ENCODE results near the gene MRRF.

The MRRF gene, protein sequence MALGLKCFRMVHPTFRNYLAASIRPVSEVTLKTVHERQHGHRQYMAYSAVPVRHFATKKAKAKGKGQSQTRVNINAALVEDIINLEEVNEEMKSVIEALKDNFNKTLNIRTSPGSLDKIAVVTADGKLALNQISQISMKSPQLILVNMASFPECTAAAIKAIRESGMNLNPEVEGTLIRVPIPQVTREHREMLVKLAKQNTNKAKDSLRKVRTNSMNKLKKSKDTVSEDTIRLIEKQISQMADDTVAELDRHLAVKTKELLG

DNA sequence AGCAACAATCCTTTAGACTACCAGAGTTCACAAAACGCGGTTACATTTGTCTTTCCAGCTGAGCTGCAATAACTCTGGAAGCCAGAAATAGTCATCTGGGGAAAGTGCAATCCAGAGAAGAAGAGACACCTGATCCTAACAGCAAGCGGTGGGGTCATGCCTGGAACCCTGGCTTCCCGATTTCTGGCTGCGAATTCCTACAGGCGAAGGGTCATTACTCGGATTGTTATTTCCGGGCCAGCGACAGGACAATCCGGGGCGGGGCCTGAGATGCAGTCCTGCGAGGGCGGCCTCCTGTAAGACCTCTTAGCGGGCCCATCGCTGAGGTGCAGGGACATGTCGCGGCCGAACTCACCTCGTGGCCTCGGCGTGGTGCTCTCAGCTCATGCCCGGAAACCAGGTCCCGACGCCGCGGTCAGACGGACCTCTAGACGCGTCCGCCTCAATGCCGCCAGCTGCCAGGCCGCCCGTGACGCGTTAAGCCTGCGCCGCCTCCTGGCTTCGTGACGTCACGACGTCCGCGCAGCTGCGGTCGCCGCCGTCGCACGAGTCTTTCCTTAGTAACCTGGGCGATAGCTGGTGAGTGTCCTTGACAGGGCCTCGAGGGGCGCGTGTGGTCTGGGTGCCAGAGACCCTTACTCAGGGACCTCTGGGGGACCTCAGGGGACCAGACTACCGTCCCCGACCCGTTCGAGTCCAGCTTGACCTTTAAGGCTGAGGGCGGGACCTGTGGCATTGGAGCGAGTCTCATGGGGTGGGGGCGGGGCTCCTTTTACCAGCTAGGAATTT, at the start of gene MRRF, which contains the start of gene RBM18:
Gene MRRF (plus strand): TSS at position 523 of the 789 bp plus-strand sequence. CDS start 6,010 bp downstream, outside the sequence.
Gene RBM18 (minus strand): TSS at position 481 of the 789 bp plus-strand sequence. CDS start 3,348 bp downstream, outside the sequence.
- DNase-seq = peak; percentile 93

DNA sequence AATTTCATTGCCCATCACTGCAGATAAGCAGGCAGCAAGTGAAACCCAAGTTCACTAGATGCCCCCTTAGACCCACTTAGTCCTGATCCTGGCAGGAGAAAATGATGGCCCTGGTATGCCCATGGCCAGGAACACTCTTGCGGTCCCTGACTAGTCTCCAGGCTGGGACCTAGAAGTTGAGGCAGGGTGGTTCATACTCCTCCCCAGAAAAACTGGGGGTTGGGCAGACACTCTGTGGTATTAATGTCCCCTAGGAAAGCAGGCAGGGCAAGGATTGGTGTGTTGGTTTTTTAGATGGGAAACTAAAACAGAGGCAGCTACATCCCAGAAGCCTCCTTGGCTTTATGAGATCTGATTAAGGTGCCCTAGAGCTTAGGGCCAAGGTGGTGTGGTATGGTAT, 49.0 kb upstream of the MRRF start:
- DNase-seq = no peak

DNA sequence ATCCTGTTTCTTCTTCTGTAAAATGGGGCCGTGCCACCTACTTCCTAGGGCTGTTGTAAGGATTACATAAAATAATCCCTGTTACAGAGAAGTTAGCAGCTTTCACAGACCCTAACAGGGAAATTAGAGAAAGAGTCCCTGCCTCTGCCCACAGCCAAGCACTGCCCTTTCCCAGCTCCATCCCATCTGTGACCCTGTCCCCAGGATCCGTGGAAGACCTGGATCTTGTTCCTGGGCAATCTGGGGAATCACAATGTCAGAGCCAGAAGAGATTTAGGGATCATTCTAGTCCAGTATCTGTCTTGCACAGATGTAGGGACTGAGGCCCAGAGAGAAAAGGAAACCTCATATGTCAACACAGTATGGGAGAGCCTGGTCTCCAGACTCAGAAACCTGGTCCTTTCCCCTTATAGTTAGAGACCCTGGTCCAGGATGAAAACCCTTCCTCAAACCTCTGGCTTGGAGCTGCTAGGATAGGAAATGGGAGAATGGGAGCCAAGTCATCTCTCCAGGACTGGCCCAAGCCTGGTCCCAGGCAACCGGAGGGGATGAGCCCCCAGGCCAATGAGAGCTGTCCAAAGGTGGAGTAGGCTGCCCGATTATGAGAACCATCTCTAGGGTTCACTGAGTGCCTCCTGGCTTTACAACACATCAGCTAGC, 48.4 kb upstream of the MRRF start:
- no peak for DNase-seq

DNA sequence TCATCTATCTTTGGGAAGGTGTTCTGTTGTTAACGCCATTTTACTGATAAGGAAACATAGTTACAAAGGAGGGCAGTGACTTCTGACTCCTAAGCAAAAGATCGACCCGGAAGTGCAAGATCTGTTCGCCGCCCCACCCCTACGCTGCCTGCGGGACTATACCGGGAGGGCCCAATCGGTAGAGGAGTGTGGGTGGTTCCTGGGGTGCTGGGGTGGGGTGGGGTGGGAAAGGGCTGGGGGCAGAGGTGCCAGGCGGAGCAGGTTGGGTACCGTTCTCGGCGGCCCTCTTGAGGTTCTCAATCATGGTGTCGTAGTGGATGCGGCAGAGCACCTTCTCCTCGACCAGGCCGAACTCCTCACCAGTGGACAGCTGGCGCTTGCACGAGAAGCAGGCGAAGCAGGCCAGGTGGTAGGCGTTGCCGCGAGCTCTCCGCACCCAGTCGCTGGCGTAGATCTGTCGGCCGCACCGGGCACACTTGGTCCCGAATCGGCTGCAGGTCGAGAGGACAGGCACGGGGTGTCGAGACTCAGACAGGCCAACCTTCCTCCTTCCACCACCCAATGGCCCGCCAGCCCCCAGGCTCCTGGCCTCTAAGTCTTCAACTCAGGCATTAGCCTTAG, 47.8 kb upstream of the MRRF start:
- no peak for DNase-seq

DNA sequence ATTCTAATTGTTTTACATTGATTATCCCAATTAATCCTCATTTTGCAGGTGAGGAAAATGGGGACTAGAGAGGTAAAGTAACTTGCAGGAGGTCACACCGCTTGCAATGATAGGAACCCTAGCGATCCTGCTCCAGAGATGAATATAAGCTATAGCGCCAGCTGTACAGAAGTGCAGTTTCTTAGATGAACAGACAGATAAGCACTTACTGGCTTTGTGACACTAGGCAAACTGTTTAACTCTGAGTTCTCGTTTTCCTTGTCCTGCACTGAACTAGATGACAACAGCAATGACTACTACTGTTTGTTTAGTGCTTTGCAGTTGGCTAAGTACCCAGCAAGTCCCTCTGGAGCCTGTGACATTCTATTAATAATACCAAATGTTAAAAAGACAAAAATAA, 47.0 kb upstream of the MRRF start:
- no peak for DNase-seq

DNA sequence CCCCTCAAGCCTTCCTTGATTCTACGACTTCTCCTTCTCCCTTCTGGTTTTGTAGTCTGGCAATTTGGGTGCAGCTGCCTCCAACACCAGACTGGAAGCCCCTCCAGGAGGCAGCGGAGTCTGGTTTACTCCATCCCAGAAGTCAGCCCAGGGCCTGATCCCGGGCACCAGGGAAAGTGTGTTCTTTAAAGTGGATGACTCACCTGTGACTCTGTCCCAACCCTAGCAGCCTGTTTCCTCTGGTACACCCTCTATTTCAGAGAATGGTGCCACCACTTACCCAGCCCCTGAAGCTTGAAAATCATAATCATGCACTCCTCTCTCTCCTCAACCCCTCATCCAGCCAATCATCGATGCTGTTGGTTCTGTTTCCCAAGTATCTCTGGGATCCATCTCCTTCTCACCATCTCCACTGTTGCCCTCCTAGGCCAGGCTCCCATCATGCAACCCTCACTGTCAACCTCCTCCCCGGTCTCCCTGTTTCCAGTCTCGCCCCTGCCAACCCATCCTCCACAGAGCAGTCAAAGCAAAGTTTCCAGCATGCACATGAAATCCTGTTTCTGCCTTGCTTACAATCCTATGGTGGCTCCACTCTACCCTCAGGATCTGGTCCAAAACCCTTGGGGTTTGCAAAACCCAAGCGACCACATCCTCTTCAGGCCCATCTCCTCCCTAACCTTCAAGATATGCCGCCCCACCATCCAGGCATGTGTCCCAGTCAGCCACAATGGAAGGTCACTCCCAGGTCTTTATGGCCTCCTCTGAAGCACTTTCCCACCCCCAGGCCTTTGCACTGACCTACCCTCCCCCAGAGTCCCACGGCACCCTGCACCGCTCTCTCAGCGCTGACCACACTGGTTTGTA, 46.4 kb upstream of the MRRF start:
- DNase-seq = no peak

DNA sequence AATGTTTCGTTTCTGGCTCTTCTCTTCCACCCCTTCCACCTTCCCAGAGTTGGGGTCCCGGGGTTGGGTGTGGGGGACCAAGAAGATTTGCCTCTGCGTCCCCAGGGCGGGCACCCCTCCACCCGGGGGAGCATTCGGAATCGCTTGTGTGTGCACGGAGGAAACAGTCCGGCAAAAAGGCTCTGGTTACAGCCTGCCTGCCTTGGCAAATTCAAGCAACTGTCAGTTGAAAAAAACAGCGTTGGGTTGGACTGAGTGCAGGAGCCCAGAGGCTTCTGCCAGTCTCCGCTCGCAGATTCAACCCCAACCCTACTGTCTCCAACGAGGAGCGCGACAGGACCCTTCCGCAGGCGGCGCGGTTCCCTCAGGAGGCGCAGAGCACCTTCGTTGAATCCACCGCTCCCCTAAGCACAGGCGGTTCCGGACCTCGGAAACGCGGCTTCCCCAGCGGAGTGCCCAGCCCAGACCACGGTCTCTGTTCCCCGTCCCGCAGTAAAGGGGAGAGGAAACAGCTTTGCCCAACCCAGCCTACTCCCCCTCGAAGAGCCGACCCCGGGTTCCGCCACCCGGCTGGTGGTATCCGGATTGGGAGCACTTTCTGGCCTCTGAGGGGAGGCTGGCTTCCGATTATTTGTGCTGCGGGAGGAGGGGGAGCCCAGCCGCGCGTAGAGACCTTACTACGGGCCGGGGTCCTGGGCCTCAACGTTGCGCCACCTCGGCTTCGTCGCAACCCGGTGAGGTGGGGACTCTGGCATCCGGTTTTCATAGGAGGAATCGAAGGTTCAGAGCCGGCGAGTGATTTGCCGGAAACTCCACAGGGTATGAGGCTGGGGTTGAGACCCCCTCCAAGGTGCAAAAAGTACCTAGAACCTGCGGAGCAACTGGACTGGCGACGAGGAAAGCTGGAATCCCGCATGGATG, 45.5 kb upstream of the MRRF start:
- peak; percentile 22 for DNase-seq

DNA sequence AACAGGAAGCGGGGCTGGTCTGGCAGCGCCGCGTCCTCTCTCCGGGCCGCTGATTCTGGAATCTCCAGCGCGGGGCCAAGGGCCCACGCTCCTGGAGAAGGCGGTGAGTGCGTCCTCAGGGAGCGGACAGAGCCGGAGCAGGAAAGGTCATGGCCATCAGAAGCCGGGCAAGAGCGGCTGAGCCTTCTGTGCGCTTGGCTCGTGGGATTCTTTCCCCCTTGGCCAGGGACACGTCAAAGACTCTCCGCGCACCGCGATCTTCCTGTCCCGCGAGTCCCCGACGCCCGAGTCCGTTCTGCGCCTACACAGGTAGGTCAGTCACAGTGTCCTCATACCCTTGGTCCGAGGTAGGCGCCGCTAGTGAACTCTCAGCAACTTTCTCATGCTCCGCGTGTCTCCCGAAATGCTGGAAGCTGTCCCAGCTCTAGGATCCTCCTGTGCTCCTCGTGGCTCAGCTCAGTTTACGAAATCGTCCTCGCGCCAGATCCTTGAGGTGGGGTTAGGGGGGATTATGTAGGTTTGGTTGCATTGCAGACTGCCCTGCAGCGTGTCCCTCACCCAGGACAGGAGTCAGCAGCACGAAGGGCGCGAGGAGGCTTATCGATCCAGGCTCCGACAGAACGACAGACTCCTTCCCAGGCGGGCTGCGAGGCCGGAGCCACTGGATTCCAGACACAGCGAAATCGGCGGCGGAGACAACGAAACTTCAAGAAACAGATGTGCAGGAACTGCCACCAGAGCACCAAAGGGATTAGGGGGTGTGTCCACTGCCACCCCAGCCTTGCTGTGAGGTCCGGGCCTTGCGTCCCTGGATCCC, 44.6 kb upstream of the MRRF start:
- no peak for DNase-seq

DNA sequence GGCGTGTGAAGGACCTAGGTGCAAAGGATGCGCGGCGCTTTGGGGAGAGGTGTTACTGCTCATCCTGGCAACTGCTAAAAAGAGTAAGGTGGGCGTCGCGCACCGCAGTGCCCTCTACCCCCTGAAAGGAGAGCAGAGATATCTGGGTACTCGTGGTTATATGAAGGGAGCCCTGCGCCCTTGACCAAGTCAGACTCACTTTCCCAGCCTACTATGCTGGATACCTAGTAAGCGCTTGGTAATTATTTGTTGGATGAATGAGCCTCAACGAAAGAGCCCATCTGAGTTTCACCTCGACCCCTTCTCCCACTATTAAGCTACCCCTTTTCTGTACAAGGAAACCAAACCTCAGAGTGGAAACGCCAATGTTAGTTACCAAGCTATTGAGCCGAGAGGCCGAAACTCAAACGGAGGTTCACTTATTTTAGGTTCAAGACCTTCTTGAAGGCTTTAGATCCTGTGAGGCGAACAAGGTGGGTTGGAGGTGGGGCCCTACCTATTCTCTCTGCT, 44.0 kb upstream of the MRRF start:
- DNase-seq = no peak

DNA sequence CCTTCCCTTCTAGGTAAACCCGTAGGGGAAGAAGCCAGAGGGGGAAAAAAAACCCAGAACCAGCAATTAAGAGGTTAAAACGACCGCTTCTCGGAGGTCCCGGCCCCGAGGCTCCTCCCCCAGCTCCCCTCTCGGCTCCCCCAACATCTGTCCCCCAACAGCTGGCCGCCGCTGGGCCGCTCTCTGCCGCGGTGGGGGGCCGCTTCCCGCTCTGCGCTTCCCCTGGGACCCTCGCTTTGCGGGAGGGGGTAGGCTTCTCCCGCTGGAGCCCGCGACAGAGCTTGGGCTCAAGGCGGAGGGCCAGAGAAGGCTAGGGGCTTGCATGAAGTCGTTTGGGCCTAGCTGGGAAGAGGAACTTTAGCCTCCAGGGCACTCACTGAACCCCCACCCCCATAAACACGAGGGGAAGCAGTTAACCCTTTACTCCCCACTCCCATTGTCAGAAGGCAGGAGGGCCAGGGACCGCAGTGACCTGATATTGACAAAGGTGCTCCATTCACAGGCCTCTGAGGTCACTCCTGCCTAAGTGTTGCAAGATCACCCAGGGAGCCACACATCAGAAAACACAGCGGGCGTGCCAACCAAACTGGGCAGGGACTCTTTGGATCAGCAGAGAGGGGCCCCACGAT, 43.4 kb upstream of the MRRF start:
- no peak for DNase-seq

DNA sequence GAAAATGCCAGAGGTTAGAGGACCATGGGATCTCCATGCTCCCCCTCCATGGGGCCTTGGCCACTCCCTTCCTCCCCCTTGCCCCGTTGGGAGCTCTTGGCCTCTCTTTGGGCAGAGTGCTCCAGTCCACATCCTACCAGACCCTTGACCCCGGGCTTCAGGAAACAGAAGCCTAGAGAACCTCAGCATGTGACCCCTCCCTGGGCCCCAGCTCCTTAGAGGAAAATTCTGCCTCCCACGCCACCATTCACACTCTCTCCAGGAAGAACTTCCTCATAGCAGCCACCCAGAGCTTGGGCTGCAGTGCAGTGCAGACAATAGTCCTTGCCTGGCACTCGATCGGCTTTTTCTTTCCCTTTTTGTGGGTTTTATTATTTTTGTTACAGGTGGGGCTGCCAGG, 41.9 kb upstream of the MRRF start:
- DNase-seq = no peak

DNA sequence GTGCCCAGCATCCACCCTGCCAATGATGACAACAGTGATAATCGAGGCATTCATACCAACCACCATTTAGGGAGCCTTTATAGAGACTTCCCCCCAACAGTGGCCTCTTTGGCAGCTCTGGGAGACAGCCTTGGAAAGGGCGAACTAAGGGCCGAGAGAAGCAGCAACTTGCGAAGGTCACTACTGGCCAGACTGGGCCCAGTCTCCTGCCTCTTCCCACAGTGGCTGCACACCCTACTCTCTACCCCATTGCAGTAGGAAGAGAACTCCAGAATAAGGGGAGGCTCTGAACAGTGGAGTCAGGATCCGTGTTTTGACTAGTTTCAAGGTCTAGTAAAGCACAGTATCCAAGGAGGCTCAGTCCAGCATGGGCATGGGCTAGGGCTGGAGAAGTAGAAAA, 41.2 kb upstream of the MRRF start:
- no peak for DNase-seq

DNA sequence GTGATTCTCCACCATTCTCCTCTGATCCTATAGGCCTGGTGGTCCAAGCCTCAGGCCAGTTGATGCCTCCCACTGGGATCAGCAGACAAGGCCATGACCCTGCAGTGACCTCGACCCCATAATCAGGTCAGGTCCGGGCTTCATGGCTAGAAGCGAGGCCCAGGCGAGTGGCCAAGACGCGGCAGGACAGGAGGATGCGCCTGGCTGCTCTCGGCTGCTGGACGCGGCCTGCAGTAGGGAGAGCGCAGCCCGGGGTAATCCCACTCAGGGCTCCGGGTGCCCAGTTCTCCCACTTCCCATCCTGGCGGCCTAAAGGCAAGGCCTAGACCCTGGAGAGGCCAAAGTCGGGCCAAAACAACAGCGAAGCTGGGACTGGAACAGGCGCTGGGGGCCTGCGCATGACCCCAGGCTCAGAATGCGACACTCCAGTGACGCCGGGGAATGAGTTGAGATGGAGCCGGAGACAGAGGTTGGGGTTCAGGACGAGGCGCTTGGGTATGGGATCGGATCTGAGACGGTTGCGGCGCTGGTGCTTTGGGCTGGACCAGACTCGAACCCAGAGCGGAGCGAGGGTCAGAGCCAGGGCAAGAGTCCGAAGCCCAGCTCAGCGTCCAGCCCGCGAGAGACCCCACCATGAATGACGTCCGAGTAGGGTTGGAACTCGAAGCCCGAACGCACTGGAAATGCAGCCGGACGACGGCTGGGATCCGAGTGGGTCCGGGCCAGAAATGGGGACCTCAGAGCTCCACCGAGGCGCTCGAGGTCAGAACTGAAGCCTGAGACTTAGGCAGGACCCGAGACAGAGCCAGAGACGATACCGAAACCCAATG, 39.2 kb upstream of the MRRF start:
- DNase-seq = no peak

DNA sequence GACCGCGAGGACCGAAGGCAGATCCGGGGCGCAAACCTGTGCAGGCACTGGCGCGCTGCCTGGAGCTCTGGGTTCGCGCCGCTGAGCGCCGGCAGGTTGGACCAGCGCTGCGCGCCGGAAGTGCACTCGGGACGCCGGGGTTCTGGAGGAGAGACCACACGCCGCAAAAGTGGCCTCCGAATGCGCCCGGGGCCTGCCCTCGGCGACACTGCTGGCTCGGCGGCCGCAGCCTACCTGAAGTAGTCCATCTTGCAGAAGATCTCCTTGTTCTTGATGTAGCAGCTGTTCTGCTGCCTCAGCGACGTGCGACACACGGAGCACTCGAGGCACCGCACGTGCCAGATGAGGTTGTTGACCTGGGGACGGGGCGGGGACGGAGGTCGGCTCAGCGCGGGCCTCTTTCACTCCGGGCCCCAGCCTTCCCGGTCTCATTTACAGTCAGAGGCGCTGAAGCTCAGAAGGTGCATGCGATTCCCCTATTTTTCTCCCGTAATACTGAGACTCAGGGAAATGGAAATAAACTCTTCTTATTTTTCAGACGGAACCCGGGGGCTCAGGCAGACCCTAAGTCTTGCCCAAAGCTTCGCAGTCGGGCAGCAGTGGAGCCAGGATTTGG, 38.4 kb upstream of the MRRF start:
- DNase-seq = no peak

DNA sequence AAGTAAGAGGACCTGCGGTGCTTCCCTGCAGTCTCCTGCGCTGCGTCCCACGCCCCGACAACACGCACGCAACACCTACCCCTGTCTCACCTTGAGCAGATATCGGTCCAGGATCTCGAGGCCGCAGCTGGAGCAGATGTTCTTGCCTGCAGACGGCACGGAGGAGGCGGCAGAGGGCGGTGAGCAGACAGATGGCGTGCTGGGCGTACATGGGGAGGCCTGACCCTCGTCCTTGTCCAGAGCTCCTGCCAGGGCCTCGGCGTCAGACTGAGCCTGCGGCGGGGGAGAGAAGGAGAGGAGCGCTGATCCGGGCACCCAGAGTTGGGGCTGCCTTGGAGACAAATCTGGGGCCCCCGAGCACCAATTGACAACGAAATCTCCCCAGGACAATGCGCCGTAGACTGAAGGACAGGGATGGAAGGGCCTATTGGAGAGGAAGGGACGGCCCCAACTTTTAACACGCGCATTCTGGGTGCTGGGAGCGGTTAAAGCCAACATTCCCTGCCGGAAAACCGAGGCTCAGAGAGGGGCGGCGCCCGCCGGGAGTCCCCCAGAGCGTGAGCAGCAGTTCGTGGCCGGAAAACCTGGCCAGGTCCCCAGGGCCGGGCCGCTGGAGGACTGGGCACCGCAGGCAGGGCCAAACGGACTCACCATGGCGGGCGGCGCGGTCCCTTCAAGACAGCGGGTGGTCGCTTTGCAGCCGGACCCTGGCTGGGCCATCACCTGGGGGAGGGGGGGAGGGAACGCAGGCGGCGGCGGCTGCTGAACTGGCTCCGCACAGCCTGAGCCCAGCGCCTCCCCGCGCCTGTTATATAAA, 37.7 kb upstream of the MRRF start:
- DNase-seq = no peak

DNA sequence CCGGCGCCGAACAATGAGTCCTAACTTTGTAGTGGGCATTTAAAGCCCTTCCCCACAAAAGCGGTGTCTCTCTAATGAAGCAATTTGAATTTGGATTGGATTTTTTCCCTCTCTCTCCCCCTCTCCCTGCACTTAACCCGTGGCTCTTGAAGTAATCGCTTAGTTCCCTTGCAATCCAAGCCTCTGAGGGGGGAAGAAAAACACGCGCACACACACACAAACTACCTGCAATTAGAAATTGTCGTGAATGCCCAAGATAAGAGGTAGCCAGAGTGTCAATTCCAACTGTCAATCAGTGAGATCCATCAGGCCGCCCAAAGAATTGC, 37.1 kb upstream of the MRRF start:
- DNase-seq = no peak

DNA sequence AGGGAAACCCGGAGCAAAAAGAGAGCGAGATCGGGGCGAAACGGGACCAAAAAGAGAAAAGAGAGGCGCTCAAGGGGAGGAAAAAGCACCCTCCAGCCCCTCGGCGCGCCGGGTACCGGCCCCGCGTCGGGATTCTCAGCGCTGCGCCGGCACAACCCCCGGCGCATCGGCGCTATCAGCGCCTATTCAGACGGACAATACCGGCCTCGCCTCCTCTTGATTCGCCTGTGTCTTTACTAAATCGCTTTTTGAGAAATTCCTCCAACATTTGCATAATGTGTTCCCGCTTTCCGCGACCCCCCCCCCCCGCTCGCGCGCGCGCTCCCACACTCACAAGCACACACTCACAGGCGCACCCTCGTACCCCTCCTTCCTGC, 36.5 kb upstream of the MRRF start:
- DNase-seq = no peak
